ENCODE results near the gene EGFR. TPM values are rescaled to one million over a fixed set of nuclear protein-coding genes. Genes with fewer than 3 reads are reported as not detected.

EGFR gene
- total RNA-seq, 1 donor from 2014 or later: 62.7 TPM

- peaks cover 34% of the 10 kb centered on the region for H3K4me1 ChIP-seq
- ATAC-seq (peak; percentile 50 to 75), DNase-seq (no peak)
- no peak overlapping the region for H3K4me3 ChIP-seq
- no peaks in the 10 kb centered on the region for H3K27me3 ChIP-seq (ENCODE audit: low read depth)
- H3K9me3 ChIP-seq: no peaks in the 10 kb centered on the region
- H3K36me3 ChIP-seq: no peaks in the 10 kb centered on the region
- peak overlapping the region; percentile 32 for H3K27ac ChIP-seq
- no peak for TF ChIP-seq CTCF (IDR thresholded peaks at IDR 0.05)
- intact Hi-C loops (cut with DNase I): no loop called here
These were observed 25.0 kb downstream of the EGFR start for GRCh38 chr7:55043691-55044370.

- H3K27ac ChIP-seq: peak overlapping the region; percentile 32
- H3K36me3 ChIP-seq: no peaks in the 10 kb centered on the region
- no peak for DNase-seq
- intact Hi-C loops (cut with DNase I): no loop called here
- H3K27me3 ChIP-seq (ENCODE audit: low read depth): no peaks in the 10 kb centered on the region
- peaks cover 40% of the 10 kb centered on the region for H3K4me1 ChIP-seq
- ATAC-seq: no peak
- H3K4me3 ChIP-seq: no peak overlapping the region
- TF ChIP-seq CTCF (IDR thresholded peaks at IDR 0.05): no peak
- no peaks in the 10 kb centered on the region for H3K9me3 ChIP-seq
These were observed 25.5 kb downstream of the EGFR start for GRCh38 chr7:55044371-55044717.

- Histone ChIP-seq H3K4me1 (peaks cover 41% of the 10 kb centered on the region), H3K27me3 (ENCODE audit: low read depth) (no peaks in the 10 kb centered on the region), H3K4me3 (no peak overlapping the region), H3K36me3 (no peaks in the 10 kb centered on the region), H3K27ac (no peak overlapping the region), H3K9me3 (no peaks in the 10 kb centered on the region)
- DNase-seq: no peak
- ATAC-seq: no peak
- no peak for TF ChIP-seq CTCF (IDR thresholded peaks at IDR 0.05)
- intact Hi-C loops (cut with DNase I): no loop called here
These were observed 26.0 kb downstream of the EGFR start for GRCh38 chr7:55044791-55045190.

GRCh38 chr7:55046582-55047342, 27.9 kb downstream of the EGFR start:
- intact Hi-C loops (cut with DNase I): no loop called here
- Histone ChIP-seq H3K4me3 (no peak overlapping the region), H3K9me3 (no peaks in the 10 kb centered on the region), H3K4me1 (peaks cover 43% of the 10 kb centered on the region), H3K36me3 (no peaks in the 10 kb centered on the region), H3K27ac (no peak overlapping the region), H3K27me3 (ENCODE audit: low read depth) (no peaks in the 10 kb centered on the region)
- ATAC-seq (no peak), DNase-seq (no peak)
- TF ChIP-seq CTCF (IDR thresholded peaks at IDR 0.05): no peak

GRCh38 chr7:55048221-55048859, 29.5 kb downstream of the EGFR start:
- Histone ChIP-seq H3K27me3 (ENCODE audit: low read depth) (no peaks in the 10 kb centered on the region), H3K4me1 (peaks cover 49% of the 10 kb centered on the region), H3K27ac (no peak overlapping the region), H3K36me3 (no peaks in the 10 kb centered on the region), H3K4me3 (no peak overlapping the region), H3K9me3 (no peaks in the 10 kb centered on the region)
- peak; percentile 65 to 83 for ATAC-seq
- DNase-seq: no peak
- intact Hi-C loops (cut with DNase I): no loop called here
- TF ChIP-seq CTCF (IDR thresholded peaks at IDR 0.05): no peak
